Fibroblast of upper back skin (primary cell): ENCODE data around the gene EPHB1.

Experiments used
- DNase-seq: peaks from one replicate; pipeline ENCODE4 v3.0.0-alpha.2; 2013

Gene EPHB1

GRCh38 chr3:135175728-135176277 lies 380.7 kb downstream of the EPHB1 start:
- peak; percentile 41 for DNase-seq

DNA sequence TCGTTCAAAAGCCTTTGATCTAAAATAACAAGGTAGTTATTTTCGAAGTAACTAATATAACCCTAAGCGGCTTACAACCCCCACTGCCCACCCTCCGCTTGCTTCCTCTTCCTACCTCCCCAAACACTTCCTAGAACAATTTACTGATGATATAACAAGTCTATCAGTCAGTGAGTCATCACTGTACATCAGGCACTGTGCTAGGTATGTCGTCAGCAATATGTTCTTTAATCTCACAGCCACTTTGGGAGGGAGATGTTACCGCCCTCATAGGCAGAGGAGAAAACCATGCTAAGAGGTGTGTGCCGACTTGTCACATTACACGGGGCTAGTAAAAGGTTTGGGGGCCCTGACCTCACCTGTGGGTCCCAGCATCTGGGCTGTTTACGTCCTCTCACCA lies 381.8 kb downstream of the EPHB1 start:
- no peak for DNase-seq

DNA sequence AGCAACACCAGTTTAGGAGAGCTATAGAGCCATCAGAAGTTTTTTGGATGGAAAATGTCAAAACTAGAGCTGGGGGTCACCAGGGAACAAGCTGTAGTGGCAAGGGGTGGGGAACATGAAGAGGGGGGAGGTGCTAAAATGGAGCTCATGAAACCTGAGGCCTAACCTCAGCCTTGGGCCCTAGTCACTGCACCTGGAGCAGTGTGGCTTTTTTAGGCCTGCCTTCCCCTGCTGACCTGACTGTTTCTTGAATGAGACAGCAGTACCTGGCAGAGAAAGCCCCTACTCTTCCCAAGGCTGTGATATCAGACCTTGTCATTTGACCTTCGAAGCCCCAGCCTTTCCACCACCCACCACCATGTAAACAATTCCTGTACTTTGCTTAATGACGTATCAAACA lies 383.5 kb downstream of the EPHB1 start:
- no peak for DNase-seq

- DNase-seq = no peak
These were observed 386.3 kb downstream of the EPHB1 start for GRCh38 chr3:135181408-135181807.

- DNase-seq = no peak
These were observed 387.4 kb downstream of the EPHB1 start for GRCh38 chr3:135182364-135182998.

- no peak for DNase-seq
These were observed 395.6 kb downstream of the EPHB1 start for GRCh38 chr3:135190658-135191057.

- DNase-seq = no peak
These were observed 396.6 kb downstream of the EPHB1 start for GRCh38 chr3:135191708-135192107.

DNA sequence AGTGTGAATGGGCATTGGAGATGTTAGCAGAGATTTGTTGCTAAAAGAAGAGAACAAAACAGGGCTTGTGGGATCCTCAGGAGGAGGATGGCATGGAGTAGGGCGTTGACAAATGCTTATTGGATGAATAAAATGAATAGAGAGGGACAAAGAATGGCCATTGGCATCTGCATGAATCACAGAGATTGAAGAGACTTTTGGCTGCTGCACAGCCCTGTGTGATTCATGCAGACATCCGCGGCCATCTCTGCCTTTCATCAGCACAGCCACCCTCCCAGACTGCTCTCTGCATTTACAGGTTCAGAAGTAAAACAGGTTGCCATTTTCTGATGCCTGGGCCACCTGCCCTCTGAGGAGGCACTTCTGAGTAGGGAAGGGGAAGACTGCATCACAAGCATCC lies 397.9 kb downstream of the EPHB1 start:
- peak; percentile 17 for DNase-seq

- DNase-seq = no peak
These were observed 402.2 kb downstream of the EPHB1 start for GRCh38 chr3:135197246-135197645.

- no peak for DNase-seq
These were observed 402.8 kb downstream of the EPHB1 start for GRCh38 chr3:135197856-135198255.

GRCh38 chr3:135199137-135199536 lies 404.1 kb downstream of the EPHB1 start:
- DNase-seq = no peak

DNA sequence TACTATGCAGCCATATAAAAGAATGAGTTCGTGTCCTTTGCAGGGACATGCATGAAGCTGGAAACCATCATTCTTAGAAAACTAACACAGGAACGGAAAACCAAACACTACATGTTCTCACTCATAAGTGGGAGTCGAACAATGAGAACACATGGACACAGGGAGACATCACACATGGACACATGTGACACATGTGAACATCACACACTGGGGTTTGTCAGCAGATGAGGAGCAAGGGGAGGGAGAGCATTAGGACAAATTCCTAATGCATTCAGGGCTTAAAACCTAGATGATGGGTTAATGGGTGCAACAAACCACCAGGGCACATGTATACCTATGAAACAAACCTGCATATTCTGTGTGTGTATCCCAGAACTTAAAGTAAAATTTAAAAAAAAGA lies 408.0 kb downstream of the EPHB1 start:
- DNase-seq = no peak

GRCh38 chr3:135213213-135213612 lies 418.2 kb downstream of the EPHB1 start:
- DNase-seq = no peak

- DNase-seq = no peak
These were observed 418.8 kb downstream of the EPHB1 start for GRCh38 chr3:135213822-135214221.

GRCh38 chr3:135214400-135214799 lies 419.3 kb downstream of the EPHB1 start:
- no peak for DNase-seq

GRCh38 chr3:135215516-135215915 lies 420.5 kb downstream of the EPHB1 start:
- DNase-seq = no peak

- no peak for DNase-seq
These were observed 421.6 kb downstream of the EPHB1 start for GRCh38 chr3:135216659-135217058.

DNA sequence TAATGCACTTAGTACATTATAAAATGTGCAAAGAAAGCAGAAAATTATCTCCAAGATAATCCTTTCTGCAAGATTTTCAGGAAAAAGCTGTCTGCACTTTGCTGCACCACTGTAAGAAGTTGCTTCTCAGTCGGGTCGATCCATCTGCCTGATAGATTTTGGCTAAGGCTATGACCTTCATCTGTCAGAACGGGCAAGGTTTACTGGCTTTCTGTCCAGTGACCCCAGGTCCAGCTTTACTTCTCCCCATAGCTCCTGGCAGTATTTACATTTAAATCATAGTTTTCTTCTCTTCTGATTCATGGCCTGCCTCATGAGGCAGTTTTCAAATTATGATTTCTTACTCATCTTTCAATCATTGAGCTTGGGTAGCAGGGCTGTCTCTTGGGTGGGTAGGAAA lies 422.7 kb downstream of the EPHB1 start:
- DNase-seq = no peak

- no peak for DNase-seq
These were observed 423.2 kb downstream of the EPHB1 start for GRCh38 chr3:135218304-135218703.

- DNase-seq = no peak
These were observed 423.7 kb downstream of the EPHB1 start for GRCh38 chr3:135218782-135219181.

DNA sequence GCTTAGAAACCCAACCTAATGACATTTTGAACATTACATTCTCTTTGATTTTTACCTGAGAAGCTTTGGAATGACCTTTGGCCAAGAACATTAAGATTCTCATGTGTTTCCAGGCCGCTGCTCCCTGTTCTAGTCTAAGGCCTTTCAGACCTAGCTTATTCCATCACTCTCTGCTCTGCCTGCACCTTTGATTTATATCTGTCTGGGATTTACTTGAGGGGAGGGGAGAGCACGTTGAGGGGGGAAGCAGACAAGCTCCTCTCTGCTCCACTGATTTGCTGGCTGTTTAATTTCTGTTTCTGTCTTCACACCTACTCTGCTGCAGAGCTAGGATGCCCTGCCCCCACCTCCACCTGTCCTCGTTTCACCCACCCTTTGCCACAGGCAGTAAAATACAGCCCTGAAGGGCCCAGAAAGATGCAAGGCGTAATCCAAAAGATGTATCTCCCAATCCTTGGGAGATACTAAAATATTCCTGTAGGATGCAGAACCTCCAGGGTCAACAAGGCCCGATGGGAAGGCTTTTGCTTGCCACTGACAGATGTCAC lies 429.8 kb downstream of the EPHB1 start:
- DNase-seq = no peak

DNA sequence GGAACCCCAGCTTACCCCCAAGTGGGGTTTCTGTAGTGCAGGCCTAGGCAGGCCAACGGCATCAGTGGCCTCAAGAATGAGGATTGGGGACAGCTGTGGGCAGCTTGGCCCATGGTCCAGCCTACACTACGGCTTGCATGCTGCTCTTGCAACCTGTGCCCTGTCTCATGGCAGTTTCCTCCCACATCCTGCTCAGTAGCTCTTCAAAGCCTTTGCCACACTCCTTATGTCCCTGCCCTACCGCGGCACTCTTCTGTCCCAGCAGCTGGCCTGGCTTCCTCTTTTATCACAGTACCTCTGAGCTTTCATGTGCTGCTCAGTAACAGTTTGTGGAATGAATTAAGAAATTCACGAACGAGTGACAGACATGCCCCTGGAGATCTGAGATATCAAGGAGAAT lies 431.0 kb downstream of the EPHB1 start:
- DNase-seq = no peak

DNA sequence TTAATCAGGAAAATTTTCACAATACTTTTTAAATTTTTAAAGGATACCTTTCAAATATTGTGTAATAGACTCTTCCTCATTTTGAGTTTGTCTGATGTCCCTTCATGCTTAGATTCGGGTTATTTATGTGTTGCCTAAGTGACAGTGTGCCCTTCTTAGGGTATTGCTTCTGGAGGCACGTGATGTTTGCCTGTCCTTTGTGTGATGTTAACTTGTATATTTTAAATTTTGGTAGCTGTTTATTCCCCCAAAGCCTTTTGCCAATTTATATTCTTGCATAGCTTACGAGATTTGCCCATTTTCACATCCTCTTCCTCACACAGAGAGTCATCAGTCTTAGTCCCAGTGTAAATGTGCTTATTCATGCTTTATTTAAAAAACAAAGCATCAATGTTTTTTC lies 433.1 kb downstream of the EPHB1 start:
- no peak for DNase-seq

DNA sequence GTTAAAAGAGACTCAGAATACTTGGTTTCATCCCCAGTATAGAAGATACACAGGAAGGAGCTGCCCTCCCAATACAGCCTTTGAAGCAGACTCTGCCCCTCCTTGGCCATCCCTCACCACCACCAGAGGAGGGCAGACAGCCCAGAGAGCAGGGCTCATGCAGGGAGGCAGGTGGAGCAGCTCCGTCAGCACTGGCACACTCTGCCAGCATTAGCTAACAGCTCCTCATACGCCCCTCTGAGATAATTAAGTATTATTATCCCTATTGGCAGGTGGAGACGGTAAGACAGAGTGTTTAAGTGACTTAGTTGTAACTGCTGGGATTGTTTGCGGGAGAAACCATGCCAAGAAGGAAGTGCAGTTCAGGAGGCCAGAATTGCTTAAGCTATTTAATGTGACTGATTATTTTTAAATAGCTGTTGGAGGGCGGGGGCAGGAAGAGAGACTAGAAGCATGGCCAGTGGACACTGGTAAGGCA lies 434.0 kb downstream of the EPHB1 start:
- no peak for DNase-seq

DNA sequence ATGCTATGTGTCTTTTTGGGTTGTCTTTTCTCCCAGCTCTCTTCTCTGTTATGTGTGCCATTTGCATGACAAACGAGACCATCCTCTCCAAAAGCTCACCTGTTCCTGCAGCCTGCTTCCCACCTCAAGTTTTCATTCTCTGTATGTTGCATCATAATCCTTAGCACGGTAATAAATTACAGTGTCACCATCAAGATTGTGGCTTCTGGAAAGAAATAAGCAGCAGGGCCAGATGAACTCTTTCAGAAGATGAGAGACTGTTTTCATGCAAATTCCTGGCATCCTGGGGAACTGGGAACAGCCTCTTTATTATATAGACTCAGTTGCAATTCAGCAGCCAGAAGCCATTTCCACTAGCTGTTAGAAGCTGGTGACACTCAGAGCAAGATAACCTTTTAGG lies 436.7 kb downstream of the EPHB1 start:
- no peak for DNase-seq
